EH (cell line): ENCODE measurements around the gene PTPRN2.
"Not testable (repeated sequence)": the region's sequence is repeated elsewhere in the genome, so short reads cannot be mapped to it uniquely, and the experiment has no call there.

Source experiments
- DNase-seq: peaks from one replicate; pipeline ENCODE4 v3.0.0-alpha.2; 2015; ENCODE audit warnings: low read depth

PTPRN2 gene

DNA sequence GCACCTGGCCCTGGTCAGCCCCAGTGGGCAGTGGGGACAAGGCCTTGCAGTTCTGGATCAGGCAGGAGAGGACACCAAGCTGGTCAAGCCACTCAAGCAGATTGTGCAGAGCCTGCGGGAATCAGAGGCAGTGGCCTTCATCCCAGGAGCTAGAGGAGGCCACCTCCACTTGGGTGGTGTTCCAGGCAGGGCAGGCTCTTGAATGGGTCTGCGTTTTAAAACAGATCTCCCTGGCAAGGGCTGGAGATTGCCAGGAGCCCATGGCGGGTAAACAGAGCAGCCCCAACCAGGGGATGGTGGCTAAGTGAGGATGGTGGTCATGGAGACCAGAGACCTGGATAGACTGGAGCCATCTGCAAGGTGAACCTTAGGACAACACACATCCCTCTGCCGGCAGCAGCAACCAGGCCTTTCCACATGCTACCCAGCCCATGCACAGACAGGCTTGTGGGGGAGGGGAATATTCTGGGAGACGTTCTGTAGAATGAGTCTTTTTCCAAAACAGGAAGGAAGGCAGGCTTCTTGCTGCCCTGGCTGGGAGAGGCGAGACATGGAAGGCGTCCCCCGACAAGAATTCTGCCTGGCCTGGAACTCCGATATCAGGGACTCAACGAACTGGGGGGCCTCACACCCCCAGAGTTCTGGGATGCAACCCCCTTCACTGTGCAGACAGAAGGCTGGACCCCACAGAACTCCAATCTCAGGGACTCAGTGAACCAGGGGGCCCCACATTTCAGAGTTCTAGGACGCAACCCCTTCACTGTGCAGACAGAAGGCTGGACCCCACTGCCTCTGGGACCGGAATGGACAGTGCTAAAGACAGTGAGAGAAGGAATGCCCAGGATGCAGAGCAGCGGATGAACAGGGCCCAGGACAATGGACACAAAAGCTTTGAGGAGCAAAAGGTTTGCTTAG, 264.8 kb downstream of the PTPRN2 start:
- DNase-seq = no peak

DNA sequence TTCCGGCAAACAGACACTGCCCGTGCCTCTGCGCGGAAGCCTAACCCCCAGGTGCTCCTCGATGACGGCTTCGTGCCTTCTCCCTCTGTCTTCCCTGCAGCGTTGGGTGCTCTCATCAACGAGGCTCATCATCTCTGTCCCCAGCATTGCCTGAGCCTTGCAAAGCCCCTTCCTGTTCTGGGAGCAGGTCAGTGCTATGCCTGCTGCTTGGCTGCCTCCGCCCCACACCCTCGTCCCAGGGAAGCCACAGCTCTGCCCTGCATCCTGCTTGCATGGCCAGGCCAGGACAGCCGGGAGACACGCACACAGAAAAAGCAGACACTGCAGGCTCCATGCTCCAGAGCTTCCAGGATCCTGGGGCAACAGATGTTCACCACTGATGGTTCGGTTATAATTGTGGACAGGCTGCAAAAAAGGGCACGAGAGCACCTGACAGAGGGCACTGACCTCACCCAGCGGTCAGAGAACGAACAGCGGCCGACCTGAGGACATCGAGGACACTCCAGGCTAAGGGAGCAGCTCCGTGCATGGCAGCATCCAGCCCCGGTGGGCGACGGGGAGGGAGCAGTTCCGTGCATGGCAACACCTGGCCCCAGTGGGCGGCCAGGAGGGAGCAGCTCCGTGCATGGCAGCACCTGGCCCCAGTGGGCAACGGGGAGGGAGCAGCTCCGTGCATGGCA, 265.5 kb downstream of the PTPRN2 start:
- DNase-seq = no peak

DNA sequence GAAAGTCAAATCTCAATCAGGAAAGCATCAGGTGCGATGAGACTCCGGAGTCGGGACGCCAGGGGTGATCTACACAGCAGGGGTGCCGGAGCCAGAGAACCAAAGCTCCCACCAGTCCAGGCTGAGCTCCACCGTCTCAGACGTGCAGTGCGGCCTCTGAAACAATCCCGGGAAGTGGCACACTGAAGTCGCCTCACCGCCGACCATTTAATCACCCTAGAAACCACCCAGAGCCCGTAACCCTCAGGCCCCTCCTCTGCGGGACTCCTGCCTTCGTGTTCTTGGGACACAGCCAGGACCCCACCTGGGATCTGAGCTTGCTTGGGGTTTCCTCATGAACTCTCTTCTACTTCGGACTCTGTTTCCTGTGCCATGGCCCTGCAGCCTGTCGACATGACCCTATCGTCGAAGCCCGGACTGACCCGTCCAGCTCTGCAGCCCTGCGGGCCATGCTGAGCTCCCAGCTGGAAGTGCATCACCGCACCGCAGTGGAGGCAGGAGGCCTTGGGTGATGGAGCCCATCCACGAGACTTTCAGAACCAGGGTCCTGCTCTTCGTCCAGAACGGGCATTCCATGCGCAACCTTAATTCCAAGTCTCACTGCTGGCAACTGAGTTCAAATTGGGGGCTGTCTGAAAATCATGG, 266.4 kb downstream of the PTPRN2 start:
- no peak for DNase-seq

DNA sequence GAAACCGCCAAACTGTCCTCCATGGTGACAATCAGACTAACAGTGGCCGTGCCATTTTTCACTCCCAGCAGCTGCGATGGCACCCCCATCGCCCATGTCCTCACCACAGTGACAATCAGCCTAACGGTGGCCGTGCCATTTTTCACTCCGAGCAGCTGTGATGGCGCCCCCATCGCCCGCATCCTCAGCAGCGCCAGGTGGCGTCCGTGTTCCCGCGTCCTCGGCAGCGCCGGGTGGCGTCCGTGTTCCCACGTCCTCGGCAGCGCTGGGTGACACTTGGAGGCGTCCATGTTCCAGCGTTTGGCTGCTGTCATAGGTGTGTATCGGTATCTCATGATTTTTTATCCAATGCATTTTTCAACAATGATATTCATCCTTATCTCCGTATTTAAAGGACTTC, 267.3 kb downstream of the PTPRN2 start:
- no peak for DNase-seq

DNA sequence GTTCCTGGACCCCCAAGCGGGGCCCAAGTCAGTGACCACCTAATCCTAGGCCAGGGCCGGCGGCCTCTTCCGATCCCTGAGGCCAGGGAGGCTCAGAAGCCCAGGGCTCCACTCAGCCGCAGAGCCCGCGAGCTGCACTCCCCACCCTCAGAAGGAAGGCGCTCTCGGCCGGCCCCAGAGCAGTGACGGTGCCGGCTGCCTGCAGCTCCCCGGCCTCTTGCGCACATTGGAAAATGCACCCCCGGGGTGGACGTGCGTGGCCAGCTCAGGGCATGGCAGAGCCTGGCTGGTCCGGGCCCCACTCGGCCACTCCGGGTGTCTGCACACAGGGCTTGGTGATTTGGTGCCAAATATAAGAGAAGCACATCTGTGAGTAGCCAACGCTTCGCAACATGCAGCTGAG, 269.1 kb downstream of the PTPRN2 start:
- no peak for DNase-seq

DNA sequence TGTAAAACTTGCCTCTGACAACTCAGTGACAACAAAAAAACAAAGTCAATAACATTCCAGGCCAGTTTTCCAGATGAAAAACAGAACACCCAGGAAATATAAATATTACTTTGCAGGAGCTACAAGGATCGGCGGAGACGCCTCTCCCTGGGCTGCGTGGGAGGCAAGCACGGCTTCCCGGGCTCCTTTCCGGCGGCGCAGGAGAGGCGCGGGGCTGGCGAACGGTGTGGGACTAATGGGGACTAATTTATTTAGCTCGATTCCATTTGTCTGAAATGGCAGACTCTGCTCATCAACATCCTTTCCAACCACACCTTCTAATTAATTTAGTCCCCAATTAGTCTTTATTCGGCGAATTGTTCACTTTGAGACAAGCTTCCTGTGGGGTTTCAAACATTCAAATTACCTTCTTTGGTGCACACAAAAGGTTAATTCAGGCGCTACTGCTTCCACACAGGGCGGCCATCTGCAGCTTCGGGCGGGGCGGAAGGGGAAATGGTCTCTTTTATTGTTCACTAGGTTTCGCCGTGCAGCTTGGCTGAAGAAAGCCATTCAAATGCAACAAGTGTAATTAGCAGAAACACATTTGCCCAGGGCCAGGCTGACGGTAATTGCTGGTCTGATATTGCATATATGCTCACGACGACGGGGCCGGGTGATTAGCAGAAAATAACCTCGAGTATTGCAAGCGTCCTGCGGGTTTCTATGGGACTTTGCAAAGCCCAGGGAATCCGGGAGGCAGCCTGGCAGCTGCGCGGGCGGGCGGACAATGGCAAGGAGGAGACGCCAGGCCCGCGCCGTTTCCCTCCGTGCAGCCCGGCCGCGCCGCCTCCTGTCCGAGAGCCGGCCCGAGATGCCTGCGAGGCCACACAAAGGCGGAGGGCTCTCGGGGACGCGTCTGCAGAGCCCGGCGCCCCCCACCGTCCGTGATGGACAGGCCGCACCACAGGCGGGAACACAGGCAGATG, 270.1 kb downstream of the PTPRN2 start:
- DNase-seq = no peak

DNA sequence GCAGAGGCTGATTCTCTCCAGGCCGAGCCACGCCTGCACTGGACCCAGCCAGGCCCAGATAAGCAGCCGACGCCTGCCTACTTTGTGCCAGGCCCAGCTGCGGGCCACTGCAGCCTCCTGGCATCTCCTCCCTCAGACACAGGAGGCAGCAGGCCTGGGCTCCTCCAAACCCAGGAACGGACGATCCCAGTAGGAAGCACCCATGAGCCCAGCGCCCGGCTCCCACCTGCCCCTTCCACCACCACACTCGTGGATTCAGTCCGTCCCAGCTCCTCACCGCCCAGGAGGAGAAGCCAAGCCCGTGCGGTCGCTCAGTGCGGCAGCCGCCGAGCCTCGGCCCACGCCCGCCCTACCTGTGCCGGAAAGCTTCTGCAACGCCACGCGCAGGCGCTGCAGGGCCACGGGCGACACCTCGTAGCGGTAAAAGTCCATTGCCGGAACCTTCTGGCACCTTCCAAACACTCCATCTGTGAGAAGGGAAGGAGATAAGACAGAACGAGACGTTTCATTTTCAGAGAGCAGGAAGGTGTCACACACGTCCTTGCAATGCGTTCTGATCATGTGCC, 271.1 kb downstream of the PTPRN2 start:
- no peak for DNase-seq

DNA sequence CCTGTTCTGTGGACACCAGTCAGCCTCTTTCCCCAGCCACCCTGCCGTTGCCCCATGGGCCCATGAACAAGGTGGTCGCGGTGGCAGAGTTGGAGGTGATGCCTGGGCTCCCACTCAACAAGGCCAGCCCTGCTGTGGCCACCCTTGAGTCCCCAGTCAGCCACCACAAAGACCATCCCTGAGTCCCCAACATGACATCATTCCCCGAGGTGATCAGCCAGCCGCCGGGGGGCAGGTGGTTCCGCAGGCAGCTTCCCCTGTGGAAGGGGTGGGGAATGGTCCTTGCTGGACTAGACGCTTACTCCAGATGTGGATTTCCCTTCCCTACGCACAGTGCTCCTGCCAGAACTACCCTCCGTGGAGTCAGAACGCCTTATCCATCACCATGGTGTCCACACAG, 271.7 kb downstream of the PTPRN2 start:
- DNase-seq = no peak

DNA sequence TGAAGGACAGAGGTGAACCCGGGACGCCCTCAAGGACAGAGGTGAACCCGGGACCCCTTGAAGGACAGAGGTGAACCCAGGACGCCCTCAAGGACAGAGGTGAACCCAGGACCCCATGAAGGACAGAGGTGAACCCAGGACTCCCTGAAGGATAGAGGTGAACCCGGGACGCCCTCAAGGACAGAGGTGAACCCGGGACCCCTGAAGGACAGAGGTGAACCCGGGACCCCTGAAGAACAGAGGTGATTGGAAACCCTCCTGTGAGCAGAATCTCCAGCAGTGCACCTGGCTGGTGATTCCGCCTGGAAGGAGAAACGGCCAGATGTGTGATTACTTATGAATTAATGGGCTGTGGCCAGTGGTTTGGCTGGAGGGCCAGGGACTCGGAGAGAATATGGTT, 272.3 kb downstream of the PTPRN2 start:
- no peak for DNase-seq

DNA sequence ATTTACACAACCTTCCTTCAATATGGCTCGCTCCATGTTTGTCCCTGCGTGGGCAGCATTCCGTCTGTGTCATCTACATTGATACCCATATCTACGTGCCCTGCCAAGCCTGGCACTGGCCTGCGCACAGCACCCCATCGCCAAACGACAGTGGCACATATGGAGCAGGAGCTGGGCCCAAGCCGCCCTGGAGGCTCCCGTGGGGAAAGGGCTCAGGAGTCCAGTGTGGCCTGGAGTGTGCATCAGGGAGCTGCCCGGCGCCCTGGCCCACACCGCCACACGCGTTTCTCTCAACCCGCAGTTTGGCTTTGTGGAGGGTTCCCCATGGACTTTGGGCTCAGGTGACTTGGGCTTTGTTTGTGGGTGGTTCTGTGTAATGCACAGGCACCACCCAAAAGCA, 273.2 kb downstream of the PTPRN2 start:
- DNase-seq = no peak

DNA sequence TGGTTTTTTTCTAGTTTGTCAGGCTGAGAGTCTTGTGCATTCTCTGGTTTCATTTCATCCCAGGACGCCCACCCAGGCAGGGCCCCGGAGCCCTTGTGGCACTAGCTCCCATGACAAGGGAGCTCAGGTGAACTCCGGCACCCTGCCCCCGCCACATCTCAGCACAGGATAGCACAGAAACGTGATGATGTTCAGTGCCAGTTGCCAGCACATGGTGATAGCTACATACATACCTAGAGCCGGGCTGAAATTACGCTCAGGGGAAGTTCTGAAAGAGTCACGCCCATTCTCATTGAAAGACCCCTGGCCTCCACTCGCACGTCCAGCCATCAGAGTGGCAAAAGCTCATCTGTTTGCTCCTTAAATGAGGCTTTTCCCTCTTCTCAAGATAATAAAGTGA, 273.7 kb downstream of the PTPRN2 start:
- no peak for DNase-seq

DNA sequence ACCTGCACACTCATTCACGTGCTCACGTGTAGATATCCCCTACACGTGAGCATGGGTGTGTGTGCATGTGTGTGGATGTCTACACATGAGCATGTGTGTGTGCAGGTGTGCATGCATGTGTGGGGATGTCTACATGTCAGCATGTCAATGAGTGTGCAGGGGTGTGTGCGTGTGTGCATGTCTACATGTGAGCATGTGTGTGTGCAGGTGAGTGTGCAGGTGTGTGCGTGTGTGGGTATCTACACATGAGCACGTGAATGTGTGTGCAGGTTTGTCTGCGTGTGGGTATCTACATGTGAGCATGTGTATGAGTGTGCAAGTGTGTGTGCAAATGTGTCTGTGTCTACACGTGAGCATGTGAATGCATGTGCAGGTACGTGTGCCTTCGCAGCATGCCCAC, 274.8 kb downstream of the PTPRN2 start:
- DNase-seq = no peak

DNA sequence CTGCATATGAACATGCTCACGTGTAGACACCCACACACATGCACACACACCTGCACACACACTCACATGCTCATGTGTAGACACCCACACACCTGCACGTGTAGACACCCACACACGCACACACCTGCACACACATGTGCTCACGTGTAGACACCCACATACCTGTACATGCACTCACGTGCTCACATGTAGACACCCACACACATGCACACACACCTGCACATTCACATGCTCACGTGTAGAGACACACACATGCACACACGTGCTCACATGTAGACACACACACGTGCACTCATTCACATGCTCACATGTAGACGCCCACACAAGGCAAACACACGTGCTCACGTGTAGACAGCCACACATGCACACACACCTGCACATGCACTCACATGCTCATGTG, 275.8 kb downstream of the PTPRN2 start:
- DNase-seq = no peak

DNA sequence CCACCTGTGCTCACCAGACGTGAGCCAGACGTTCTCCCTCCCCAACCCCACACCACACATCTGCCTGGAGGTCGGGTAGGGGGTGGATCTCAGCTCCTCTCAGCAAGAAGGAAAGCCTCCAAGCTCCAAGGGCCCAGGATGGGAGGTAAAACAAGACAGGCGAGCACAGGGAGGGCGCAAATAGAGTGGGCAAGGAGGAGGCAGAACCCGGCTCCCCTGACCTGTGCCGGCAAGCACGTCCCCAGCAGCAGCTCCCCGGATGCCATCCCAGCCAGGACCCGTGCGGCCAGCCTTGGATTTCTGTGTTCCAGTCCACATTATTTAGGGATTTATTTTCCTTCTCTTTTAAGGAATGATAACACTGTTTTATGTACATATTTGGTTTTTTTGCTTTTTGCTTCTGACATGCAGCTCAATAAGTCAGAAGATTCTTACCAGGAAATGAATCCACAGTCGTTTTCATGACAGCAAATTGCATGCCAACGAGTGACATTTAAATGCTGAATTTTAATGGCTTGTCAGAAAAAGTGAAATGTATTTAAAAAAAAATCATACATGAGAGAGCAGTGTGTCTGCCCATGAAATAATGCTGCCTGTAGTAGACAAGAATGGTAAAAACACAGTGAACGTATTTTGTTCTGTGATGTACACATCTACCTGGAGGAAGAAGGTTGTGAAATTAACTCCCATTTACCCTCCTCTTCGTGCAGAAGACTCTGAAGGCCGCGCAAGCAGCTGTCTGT, 276.5 kb downstream of the PTPRN2 start:
- no peak for DNase-seq

DNA sequence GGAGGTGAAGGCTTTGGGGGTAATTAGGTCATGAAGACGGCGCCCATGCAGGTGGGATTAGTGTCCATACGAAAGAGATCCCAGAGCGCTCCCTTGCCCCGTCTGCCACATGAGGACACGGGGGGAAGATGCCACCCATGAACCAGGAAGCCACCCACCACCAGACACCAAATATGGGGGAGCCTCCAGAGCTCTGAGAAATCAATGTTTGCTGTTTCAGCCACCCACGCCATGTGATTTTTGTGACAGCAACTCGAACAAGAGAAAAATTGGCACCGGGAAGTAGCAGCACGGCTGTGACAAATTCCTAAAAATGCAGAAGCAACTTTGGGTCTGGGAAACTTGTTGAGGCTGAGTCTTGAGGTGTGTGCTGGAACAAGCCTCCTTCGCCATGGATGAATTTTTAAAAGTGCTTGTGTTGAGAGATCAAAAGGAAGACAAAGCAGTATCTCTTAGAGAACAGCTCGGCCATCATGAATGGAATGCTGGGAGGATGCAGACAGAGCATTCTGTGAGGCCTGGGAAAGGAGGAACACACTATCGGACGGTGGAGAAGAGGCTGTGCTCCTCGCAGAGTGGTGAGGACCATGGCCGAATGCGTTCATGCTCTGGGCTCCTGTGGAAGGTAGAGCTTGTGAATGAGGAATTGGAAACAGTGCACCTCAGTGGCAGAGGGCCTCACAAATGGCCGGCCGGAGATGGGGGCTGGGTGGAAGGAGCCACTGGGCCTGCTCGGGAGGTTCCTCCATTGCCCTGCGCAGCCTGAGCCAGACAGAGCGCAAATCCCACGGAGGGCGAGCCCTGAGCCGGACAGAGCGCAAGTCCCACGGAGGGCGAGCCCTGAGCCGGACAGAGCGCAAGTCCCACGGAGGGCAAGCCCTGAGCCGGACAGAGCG, 277.5 kb downstream of the PTPRN2 start:
- no peak for DNase-seq

DNA sequence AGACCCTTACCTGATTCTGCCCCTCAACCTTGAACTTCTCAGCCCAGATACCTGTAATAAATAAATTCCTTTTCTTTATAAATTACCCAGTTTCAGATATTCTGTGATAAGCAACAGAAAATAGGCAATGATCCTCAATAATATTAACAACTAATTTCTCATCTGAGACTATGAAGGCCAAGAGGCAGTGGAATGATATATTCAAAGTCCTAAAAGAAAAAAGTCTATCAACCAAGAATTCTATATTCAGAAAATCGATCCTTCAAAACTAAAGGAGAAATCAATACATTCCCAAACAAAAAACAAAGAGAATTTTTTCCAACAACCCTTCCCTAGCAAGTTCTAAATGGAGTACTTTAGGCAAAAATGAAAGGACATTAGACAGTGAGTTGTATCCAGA, 279.6 kb downstream of the PTPRN2 start:
- DNase-seq = no peak

DNA sequence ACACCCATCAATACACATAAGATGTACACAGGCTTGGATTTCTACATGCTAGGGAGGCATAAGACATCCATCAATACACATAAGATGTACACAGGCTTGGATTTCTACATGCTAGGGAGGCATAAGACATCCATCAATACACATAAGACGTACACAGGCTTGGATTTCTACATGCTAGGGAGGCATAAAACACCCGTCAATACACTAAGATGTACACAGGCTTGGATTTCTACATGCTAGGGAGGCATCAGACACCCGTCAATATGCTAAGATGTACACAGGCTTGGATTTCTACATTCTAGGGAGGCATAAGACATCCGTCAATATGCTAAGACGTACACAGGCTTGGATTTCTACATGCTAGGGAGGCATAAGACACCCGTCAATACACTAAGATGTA, 283.6 kb downstream of the PTPRN2 start:
- DNase-seq = not testable (repeated sequence)

DNA sequence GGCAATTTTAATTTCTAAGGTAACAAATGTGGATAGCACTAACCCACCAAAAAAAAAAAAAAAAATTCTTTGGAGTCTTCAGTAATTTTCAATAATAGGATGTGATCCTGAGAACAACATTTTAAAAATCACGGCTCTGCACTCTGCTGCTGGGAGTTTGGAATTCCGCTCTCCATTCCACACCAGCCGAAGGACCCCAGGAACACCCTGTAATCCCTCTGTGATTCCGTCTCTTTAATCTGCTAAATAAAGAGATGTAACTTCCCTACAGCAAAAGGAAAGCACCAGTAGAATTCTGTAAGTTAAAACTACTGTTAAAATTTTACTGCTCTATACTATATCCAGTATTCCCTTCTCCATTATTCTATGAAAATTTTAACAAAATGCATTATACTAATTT, 284.5 kb downstream of the PTPRN2 start:
- DNase-seq = no peak

DNA sequence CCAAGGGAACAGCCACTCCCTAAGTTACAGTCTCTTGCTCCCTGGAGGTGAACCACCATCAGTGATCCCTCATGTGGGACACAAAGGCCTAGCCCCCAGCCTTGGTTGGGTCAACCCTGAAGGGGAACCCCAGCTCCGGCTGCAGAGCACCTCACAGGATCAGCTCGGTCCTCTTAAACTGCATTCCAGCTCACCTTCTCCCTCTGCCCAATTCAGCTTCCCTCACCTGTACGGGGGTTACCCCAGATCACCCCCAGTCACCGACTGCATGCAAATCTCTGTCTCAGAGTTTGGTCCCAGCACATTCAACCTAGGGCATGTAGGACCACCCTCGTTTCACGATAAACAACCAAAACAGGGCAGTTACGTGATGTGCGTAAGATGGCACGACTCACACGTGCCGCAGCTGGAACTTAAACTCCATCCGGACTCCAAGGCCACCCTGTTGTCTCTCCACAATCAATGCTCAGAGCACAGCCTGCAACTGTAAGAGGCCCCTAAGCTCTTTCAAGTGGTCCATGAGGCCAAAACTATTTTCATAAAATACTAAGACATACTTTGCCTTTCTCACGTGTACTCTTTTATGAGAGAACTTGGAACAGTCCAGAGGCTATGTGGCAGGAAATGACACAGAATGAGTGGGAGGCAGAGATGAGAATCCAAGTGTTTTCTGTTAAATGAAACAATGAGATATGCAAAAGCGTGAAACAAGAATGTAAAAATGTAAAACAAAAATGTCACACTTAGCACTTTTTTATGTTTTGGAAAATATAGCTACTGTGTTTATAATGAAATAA, 285.2 kb downstream of the PTPRN2 start:
- DNase-seq = no peak
